Cardiac muscle cell (in vitro differentiated cells and primary cell): ENCODE measurements around the gene SERPINB11. TPM values are rescaled to one million over a fixed set of nuclear protein-coding genes. Genes with fewer than 3 reads are reported as not detected.

Experiments used
- DNase-seq, 2 donors: peaks; one replicate each; pipeline versions ENCODE4 v3.0.0 to v3.0.0-alpha.2; 2010 to 2017; ENCODE audit warnings: low read depth in 1 of 2, low spot score in 1 of 2
- H3K27ac ChIP-seq: fragments of 200-600 bp; sonication (generic); 2 replicates; pipeline ENCODE4 v1.5.1; 2016
- H3K27me3 ChIP-seq: fragments of 200-600 bp; sonication (generic); 2 replicates; pipeline ENCODE4 v1.6.0; 2016; ENCODE audit warnings: control low read depth
- H3K36me3 ChIP-seq: fragments of 200-600 bp; sonication (generic); 2 replicates; pipeline ENCODE4 v1.5.1; 2016; ENCODE audit warnings: control low read depth
- H3K4me1 ChIP-seq: fragments of 200-600 bp; sonication (generic); 2 replicates; pipeline ENCODE4 v1.8.1; 2017; ENCODE audit warnings: low read depth, mild to moderate bottlenecking, mixed run types
- H3K4me3 ChIP-seq: fragments of 200-600 bp; sonication (generic); 2 replicates; pipeline ENCODE4 v1.5.1; 2016; ENCODE audit warnings: mild to moderate bottlenecking
- H3K9me3 ChIP-seq: fragments of 200-600 bp; sonication (generic); 2 replicates; pipeline ENCODE4 v1.5.1; 2017; ENCODE audit warnings: low read depth, mild to moderate bottlenecking, control low read depth
- CTCF ChIP-seq: IDR thresholded peaks from 2 replicates; pipeline ENCODE4 v1.5.1; 2012; ENCODE audit warnings: low read depth, mild to moderate bottlenecking, low read length
- polyA plus RNA-seq: library from polyadenylated mRNA; unstranded; fragments of >200 nt; fragmentation: Nextera tagmentation; extraction: Ambion mirVana; gene quantifications from 2 replicates; pipeline ENCODE4 v1.2.1, GENCODE V29; 2016
- total RNA-seq: library from RNA; depleted of rRNA; stranded (reverse); fragments of >200 nt; gene quantifications from 2 replicates; pipeline ENCODE4 v1.2.3, GENCODE V29; 2016

SERPINB11 gene
- total and polyA plus RNA-seq, 2 experiments from 2014 or later, result not detected

- Histone ChIP-seq H3K27ac (no peak overlapping the region), H3K27me3 (no peaks in the 10 kb centered on the region), H3K36me3 (no peaks in the 10 kb centered on the region), H3K4me3 (no peak overlapping the region), H3K9me3 (no peaks in the 10 kb centered on the region), H3K4me1 (peaks cover 3% of the 10 kb centered on the region)
- TF ChIP-seq CTCF, result no peak
- no peak for DNase-seq
These were observed 15.9 kb upstream of the SERPINB11 start for GRCh38 chr18:63686871-63687270.

- H3K4me3 ChIP-seq, result no peak overlapping the region
- no peak overlapping the region for H3K27ac ChIP-seq
- H3K27me3 ChIP-seq, result no peaks in the 10 kb centered on the region
- no peak for DNase-seq
- no peaks in the 10 kb centered on the region for H3K36me3 ChIP-seq
- H3K4me1 ChIP-seq, result no peaks in the 10 kb centered on the region
- TF ChIP-seq CTCF, result no peak
- H3K9me3 ChIP-seq, result no peaks in the 10 kb centered on the region
These were observed 13.7 kb upstream of the SERPINB11 start for GRCh38 chr18:63689064-63689463.

- TF ChIP-seq CTCF, result no peak
- Histone ChIP-seq H3K9me3 (no peaks in the 10 kb centered on the region), H3K27ac (no peak overlapping the region), H3K4me3 (no peak overlapping the region), H3K36me3 (no peaks in the 10 kb centered on the region), H3K4me1 (no peaks in the 10 kb centered on the region), H3K27me3 (no peaks in the 10 kb centered on the region)
- DNase-seq, result no peak
These were observed 5.6 kb upstream of the SERPINB11 start for GRCh38 chr18:63697097-63697660.

- Histone ChIP-seq H3K36me3 (no peaks in the 10 kb centered on the region), H3K27me3 (no peaks in the 10 kb centered on the region), H3K9me3 (no peaks in the 10 kb centered on the region), H3K4me3 (no peak overlapping the region), H3K27ac (no peak overlapping the region), H3K4me1 (no peaks in the 10 kb centered on the region)
- TF ChIP-seq CTCF, result no peak
- DNase-seq, result no peak
These were observed 2.3 kb upstream of the SERPINB11 start for GRCh38 chr18:63700501-63700900.

- Histone ChIP-seq H3K4me3 (no peak overlapping the region), H3K9me3 (no peaks in the 10 kb centered on the region), H3K36me3 (no peaks in the 10 kb centered on the region), H3K27ac (no peak overlapping the region), H3K27me3 (no peaks in the 10 kb centered on the region), H3K4me1 (no peaks in the 10 kb centered on the region)
- no peak for TF ChIP-seq CTCF
- no peak for DNase-seq
These were observed 808 bp upstream of the SERPINB11 start for GRCh38 chr18:63701952-63702351.

GRCh38 chr18:63705401-63705800 is 2.6 kb downstream of the SERPINB11 start:
- Histone ChIP-seq H3K4me3 (no peak overlapping the region), H3K36me3 (no peaks in the 10 kb centered on the region), H3K27ac (no peak overlapping the region), H3K27me3 (no peaks in the 10 kb centered on the region), H3K9me3 (no peaks in the 10 kb centered on the region), H3K4me1 (no peaks in the 10 kb centered on the region)
- no peak for TF ChIP-seq CTCF
- DNase-seq, result no peak
